ENCODE data around the gene YWHAQ.
A peak's percentile ranks its signal among the peaks of the same experiment; 100 is the strongest.
"Not testable (repeated sequence)": the region's sequence is repeated elsewhere in the genome, so short reads cannot be mapped to it uniquely, and the experiment has no call there.

YWHAQ gene

GRCh38 chr2:9630117-9630735, 571 bp downstream of the YWHAQ start:
- peak; percentile 84 for DNase-seq

- peak; percentile 43 for DNase-seq
These were observed 1.3 kb downstream of the YWHAQ start for GRCh38 chr2:9629222-9630116.

GRCh38 chr2:9627310-9627709, 3.5 kb downstream of the YWHAQ start:
- no peak for DNase-seq

GRCh38 chr2:9623151-9623550, 7.6 kb downstream of the YWHAQ start:
- no peak for DNase-seq

GRCh38 chr2:9621655-9622054, 9.1 kb downstream of the YWHAQ start:
- DNase-seq: not testable (repeated sequence)

- DNase-seq: no peak
These were observed 12.4 kb downstream of the YWHAQ start for GRCh38 chr2:9618410-9618809.

- no peak for DNase-seq
These were observed 13.0 kb downstream of the YWHAQ start for GRCh38 chr2:9617749-9618148.

- DNase-seq: no peak
These were observed 13.5 kb downstream of the YWHAQ start for GRCh38 chr2:9617296-9617695.

- no peak for DNase-seq
These were observed 16.2 kb downstream of the YWHAQ start for GRCh38 chr2:9614562-9614961.

- DNase-seq: no peak
These were observed 17.5 kb downstream of the YWHAQ start for GRCh38 chr2:9613291-9613690.

GRCh38 chr2:9611549-9611912, 19.3 kb downstream of the YWHAQ start:
- DNase-seq: not testable (repeated sequence)

GRCh38 chr2:9610781-9611548, 19.8 kb downstream of the YWHAQ start:
- DNase-seq: no peak

- not testable (repeated sequence) for DNase-seq
These were observed 22.3 kb downstream of the YWHAQ start for GRCh38 chr2:9608491-9608890.

- DNase-seq: no peak
These were observed 28.4 kb downstream of the YWHAQ start for GRCh38 chr2:9602412-9602811.

- no peak for DNase-seq
These were observed 29.4 kb downstream of the YWHAQ start for GRCh38 chr2:9601397-9601796.

GRCh38 chr2:9599430-9599829, 31.4 kb downstream of the YWHAQ start:
- no peak for DNase-seq

GRCh38 chr2:9596621-9597311, 34.0 kb downstream of the YWHAQ start:
- DNase-seq: no peak

- no peak for DNase-seq
These were observed 35.1 kb downstream of the YWHAQ start for GRCh38 chr2:9595746-9596145.

- not testable (repeated sequence) for DNase-seq
These were observed 35.5 kb downstream of the YWHAQ start for GRCh38 chr2:9595256-9595655.

GRCh38 chr2:9594366-9595054, 36.3 kb downstream of the YWHAQ start:
- peak; percentile 7 for DNase-seq

GRCh38 chr2:9593925-9594324, 36.9 kb downstream of the YWHAQ start:
- no peak for DNase-seq

- no peak for DNase-seq
These were observed 38.1 kb downstream of the YWHAQ start for GRCh38 chr2:9592699-9593098.
